Fibroblast of villous mesenchyme (primary cell): Measurements from ENCODE around the gene CORO2B. TPM values are rescaled to one million over a fixed set of nuclear protein-coding genes. Genes with fewer than 3 reads are reported as not detected.
"Not testable (repeated sequence)": the region's sequence is repeated elsewhere in the genome, so short reads cannot be mapped to it uniquely, and the experiment has no call there.

Source experiments
- DNase-seq: peaks from one replicate; pipeline ENCODE4 v3.0.0-alpha.2; 2010; ENCODE audit warnings: low read depth
- H3K4me3 ChIP-seq: 2 replicates; pipeline ENCODE4 v1.5.1; 2011; ENCODE audit warnings: low read depth, mild to moderate bottlenecking, low read length
- CTCF ChIP-seq: IDR thresholded peaks from 2 replicates; pipeline ENCODE4 v1.5.1; 2012; ENCODE audit warnings: low read depth, mild to moderate bottlenecking, low read length; ENCODE audit not compliant: insufficient read depth
- total RNA-seq: library from RNA; depleted of rRNA; stranded (reverse); fragments of >200 nt; gene quantifications from 2 replicates; pipeline ENCODE4 v1.2.3, GENCODE V29; 2012

The CORO2B gene
- total RNA-seq, 1 donor, result 9.5 TPM

- DNase-seq, result no peak
- no peak overlapping the region for H3K4me3 ChIP-seq
- no peak for TF ChIP-seq CTCF
Measured at GRCh38 chr15:68677996-68678395, 99.2 kb downstream of the CORO2B start.

- DNase-seq, result no peak
- H3K4me3 ChIP-seq, result no peak overlapping the region
- no peak for TF ChIP-seq CTCF
Measured at GRCh38 chr15:68678746-68679145, 100.0 kb downstream of the CORO2B start.

GRCh38 chr15:68679161-68679560, 100.4 kb downstream of the CORO2B start:
- no peak for TF ChIP-seq CTCF
- no peak overlapping the region for H3K4me3 ChIP-seq
- no peak for DNase-seq

DNA sequence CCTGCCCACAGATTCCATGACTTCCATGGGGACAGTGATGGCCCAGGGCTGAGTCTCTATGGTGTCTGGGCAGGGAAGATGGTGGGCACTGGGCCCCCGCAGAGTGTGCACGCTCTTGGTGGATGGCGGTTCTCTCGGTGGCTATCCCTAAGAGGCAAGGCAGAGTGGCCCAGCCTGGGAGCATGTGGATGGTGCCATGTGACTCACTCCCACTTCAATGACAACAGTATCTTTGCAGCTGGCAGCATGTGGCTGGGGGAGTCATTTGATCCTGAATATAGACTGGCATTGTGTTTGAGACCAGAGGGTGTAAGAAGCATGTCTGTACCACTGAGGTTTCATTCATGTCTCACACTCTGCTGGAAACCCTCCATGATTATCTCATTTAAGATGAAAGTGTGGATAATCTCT, 101.2 kb downstream of the CORO2B start:
- TF ChIP-seq CTCF, result no peak
- no peak overlapping the region for H3K4me3 ChIP-seq
- DNase-seq, result no peak

DNA sequence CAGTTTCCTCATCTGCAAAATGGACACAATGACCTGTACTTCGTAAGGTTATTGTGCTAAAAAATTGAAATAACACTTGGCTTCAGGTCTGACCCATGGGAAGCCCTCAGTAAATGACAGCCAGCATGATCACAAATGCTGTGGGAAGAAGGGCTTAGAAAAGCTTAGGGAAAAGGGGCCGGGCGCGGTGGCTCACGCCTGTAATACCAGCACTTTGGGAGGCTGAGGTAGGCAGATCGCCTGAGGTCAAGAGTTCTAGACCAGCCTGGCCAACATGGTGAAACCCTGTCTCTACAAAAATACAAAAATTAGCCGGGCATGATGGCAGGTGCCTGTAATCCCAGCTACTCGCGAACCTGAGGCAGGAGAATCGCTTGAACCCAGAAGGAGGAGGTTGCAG, 102.0 kb downstream of the CORO2B start:
- DNase-seq, H3K4me3 ChIP-seq: not testable (repeated sequence)

DNA sequence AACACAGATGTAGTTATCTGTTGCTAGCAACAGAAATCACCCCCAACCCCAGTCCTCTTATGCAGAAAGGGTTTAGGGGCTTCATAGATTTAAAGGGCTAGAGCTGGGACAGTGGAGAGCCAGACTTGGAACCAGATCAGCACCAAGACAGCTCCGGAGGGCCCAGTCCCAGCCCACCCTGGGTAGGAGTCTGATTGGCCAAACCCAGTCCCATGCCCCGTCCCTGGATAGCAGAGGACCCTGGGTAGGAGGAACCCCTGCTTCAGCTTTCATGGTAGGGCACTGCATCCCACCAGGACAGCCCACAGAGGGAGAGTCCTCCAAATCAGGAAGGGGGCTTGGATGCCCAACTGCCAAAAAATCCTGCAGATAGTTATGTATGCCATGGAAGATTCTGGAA, 103.0 kb downstream of the CORO2B start:
- DNase-seq, result no peak
- no peak overlapping the region for H3K4me3 ChIP-seq
- TF ChIP-seq CTCF, result no peak

GRCh38 chr15:68682330-68682729, 103.5 kb downstream of the CORO2B start:
- no peak overlapping the region for H3K4me3 ChIP-seq
- DNase-seq, result no peak
- no peak for TF ChIP-seq CTCF

DNA sequence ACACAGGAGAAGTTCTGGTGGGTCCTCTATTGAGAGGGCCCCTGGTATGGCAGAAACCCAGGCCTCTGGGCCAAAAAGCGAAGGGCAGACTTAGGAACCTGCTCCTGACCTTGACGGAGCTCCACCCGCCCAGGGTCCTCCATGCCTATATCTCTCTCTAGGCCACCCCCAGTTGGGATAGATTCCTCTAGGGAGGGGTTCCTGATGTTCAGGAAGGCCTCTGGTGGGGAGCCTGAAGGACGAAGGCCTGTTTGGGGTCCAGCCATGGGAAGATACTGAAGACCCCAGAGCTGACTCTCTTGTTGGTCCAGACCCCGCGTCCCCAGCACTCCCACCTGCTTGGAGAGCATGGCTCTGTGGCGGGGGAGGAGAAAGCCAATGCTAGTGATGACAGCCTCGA, 104.2 kb downstream of the CORO2B start:
- H3K4me3 ChIP-seq, result no peak overlapping the region
- no peak for TF ChIP-seq CTCF
- DNase-seq, result no peak
